GM10248 (cell line): ENCODE results near the gene ZMYND10.
A peak's percentile ranks its signal among the peaks of the same experiment; 100 is the strongest.

ENCODE experiments used
- CTCF ChIA-PET: fragments of 300-600 bp; sonication (Branson Sonifier 250); formaldehyde crosslinking; extraction: SDS; loops from one replicate; lab custom pipeline; 2021; ENCODE audit warnings: antibody characterized with exemption; lab: Yijun Ruan, JAX
- POLR2A ChIA-PET: fragments of 350-650 bp; sonication (Branson Sonifier 250); formaldehyde crosslinking; extraction: SDS; loops from one replicate; lab custom pipeline; 2020; ENCODE audit warnings: antibody characterized with exemption; lab: Yijun Ruan, JAX
- DNase-seq: peaks from one replicate; pipeline ENCODE4 v3.0.0; 2012; ENCODE audit errors: extremely low spot score
- TF ChIP-seq, protein P1 (sequence below): IDR thresholded peaks from 2 replicates; pipeline ENCODE4 v1.5.1; 2012; ENCODE audit warnings: mild to moderate bottlenecking, low read depth; ENCODE audit errors: extremely low read depth, missing control alignments, control extremely low read depth

ZMYND10 gene

DNA sequence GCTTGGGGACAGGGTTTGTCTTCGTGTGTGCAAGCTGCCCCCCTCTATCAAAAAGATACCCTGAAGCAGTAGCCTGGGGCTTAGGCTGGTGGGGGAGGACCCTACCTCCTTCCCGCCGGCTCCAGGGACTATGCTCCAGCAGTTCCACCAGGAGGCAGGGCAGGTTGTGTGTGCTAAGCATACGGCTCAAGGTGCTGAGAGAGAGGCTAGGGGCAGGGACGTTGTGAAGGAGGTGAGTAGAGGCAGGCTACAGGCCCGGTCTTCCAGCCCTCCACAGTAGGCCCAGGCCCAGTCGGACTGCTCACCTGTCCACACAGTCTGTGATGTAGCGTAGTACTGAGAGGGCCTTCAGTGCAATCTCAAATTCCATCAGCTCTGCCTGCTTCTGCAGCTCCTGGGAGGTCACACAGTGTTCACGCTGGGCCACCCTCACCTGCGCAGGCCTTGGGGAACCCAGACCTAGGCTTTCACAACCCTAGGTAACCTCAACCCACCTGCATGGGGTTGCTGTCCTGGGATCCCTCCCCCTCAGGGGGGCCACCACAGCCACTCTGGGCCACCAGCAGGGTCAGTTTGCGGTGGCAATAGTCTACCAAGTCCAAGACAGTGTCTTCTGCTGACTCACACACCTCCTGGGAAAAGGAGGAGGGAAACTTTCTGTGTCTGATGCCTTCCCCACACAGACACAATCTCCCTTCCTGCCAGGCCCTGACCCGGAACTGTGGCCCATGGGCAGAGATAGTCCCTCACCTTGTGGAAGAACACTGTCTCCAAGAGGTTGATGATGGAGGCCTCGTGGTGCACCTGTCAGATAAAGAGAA is 2.5 kb downstream of the ZMYND10 start:
- no peak for DNase-seq
- CTCF ChIA-PET, result interaction anchor here (1.3 to 8.4 kb wide), 6 partner anchors 10 to 206 kb away, joined by 3 to 70 read pairs (median 4); partner anchors contain the start of gene HYAL2
- POLR2A ChIA-PET, result no interaction called here

DNA sequence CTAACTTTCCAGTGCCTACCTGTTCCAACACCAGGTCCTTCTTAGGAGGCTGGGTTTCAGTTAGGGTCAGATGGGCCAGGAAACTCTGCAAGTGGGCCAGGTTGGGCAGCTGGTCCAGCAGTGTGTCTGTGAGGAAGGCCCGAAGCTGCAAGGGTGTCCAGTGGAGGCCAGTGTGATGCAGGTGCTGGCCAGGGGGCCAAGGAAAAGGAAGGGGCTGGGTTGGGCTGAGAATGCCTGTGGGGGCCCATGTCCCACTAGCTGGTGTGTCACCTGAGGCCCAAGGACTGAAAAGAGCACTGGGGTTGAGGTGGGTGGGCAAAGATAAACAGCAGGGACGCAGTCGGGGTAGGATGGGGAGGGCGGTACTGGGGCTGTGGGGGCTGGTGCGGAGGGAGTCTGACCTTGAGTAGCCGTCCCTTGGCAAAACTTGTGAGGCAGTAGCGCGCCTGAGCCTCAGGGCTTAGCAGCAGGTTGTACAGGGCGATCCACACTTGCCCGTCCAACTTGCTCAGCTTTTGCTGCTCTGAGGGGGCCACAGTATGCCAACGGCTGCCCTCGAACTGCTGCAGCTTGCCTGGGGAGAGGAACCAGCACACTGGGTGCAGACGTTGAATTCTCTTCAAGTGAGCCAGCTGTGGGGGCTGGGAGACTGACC is 3.4 kb downstream of the ZMYND10 start:
- ChIA-PET CTCF (interaction anchor here (1.3 to 6.6 kb wide), 3 partner anchors 7 to 19 kb away, joined by 3 to 55 read pairs (median 3); partner anchors contain the start of genes CYB561D2, HYAL2 and NPRL2), POLR2A (no interaction called here)
- no peak for DNase-seq
- TF ChIP-seq, protein P1, sequence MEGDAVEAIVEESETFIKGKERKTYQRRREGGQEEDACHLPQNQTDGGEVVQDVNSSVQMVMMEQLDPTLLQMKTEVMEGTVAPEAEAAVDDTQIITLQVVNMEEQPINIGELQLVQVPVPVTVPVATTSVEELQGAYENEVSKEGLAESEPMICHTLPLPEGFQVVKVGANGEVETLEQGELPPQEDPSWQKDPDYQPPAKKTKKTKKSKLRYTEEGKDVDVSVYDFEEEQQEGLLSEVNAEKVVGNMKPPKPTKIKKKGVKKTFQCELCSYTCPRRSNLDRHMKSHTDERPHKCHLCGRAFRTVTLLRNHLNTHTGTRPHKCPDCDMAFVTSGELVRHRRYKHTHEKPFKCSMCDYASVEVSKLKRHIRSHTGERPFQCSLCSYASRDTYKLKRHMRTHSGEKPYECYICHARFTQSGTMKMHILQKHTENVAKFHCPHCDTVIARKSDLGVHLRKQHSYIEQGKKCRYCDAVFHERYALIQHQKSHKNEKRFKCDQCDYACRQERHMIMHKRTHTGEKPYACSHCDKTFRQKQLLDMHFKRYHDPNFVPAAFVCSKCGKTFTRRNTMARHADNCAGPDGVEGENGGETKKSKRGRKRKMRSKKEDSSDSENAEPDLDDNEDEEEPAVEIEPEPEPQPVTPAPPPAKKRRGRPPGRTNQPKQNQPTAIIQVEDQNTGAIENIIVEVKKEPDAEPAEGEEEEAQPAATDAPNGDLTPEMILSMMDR, result no peak

More for the DNA sequence above, 2.5 kb downstream of the ZMYND10 start:
- TF ChIP-seq, protein P1, result no peak

DNA sequence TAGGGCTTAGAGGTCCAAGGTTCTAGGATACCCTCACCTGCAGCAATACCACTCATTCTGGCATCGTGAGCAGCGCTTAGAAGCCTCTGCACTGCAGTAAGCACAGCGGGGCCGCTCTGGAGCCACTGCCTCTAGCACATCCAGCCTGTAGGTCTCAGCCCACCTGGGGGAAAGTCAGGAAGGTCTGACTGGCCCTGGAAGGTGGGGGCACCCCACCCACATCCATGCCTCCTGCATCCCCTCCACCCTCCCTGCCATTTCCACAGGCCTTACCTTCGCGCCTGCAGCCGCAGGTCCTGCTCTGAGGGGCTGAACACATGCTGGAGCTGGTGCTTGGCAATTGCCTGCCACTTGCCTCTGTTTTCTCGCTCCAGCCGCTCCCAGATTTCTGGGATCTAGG is 4.0 kb downstream of the ZMYND10 start:
- DNase-seq, result no peak
- TF ChIP-seq, protein P1, result no peak
- ChIA-PET POLR2A (no interaction called here), CTCF (interaction anchor here (1.5 to 6.6 kb wide), 2 partner anchors 8 to 201 kb away, joined by 8 to 55 read pairs; partner anchors contain the start of genes CYB561D2 and NPRL2)

DNA sequence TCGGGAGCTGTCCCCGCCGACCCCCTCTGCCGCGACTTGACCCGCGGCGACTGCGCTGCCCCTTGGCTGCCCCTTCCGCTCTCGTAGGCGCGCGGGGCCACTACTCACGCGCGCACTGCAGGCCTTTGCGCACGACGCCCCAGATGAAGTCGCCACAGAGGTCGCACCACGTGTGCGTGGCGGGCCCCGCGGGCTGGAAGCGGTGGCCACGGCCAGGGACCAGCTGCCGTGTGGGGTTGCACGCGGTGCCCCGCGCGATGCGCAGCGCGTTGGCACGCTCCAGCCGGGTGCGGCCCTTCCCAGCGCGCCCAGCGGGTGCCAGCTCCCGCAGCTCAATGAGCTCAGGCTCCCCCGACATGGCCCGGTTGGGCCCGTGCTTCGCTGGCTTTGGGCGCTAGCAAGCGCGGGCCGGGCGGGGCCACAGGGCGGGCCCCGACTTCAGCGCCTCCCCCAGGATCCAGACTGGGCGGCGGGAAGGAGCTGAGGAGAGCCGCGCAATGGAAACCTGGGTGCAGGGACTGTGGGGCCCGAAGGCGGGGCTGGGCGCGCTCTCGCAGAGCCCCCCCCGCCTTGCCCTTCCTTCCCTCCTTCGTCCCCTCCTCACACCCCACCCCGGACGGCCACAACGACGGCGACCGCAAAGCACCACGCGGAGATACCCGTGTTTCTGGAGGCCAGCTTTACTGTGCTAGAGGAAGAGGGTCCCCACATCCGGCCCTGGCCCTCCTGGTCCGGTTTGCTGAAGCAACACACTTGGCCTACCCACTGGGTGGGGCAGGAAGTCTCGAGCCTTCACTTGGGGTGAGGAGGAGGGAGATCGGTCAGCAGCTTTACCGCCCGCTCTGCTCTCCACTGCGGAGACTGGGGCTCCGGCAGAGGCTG is 4.8 kb downstream of the ZMYND10 start, which contains the start of gene RASSF1:
Gene RASSF1 (minus strand): TSS at position 389 of the 882 bp plus-strand sequence. CDS start 31 bp downstream, at position 358.
- TF ChIP-seq, protein P1, result no peak
- DNase-seq, result peak; percentile 70
- ChIA-PET POLR2A (interaction anchor here (1.1 kb wide), 1 partner anchor 10 kb away, joined by 7 read pairs; the partner anchor contains the start of genes CYB561D2 and NPRL2), CTCF (interaction anchor here (1.0 to 6.6 kb wide), 4 partner anchors 8 to 202 kb away, joined by 3 to 55 read pairs (median 6); partner anchors contain the start of genes CYB561D2 and NPRL2)

DNA sequence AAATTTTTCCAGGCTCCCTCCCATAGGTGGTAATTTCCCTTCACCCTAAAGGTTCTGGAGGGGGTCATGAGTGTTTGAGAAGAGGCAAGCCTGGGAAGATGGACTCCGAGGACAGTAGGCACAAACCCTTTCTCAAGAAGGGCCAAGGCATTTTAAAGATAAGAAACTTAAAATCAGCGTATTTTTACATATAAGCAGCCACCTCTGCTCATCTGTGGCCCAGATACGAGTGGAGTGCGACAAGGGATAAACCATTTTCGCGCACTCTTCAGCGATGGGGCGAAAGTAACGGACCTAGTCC is 5.4 kb downstream of the ZMYND10 start:
- TF ChIP-seq, protein P1, result no peak
- CTCF ChIA-PET, result interaction anchor here (1.0 to 6.6 kb wide), 4 partner anchors 9 to 203 kb away, joined by 3 to 55 read pairs (median 6); partner anchors contain the start of genes CYB561D2 and NPRL2
- POLR2A ChIA-PET, result interaction anchor here (1.1 kb wide), 1 partner anchor 11 kb away, joined by 7 read pairs; the partner anchor contains the start of genes CYB561D2 and NPRL2
- no peak for DNase-seq
